Osteocyte (in vitro differentiated cells): ENCODE measurements around the gene GPR12. TPM values are rescaled to one million over a fixed set of nuclear protein-coding genes. Genes with fewer than 3 reads are reported as not detected.

Experiments
- DNase-seq: peaks from one replicate; pipeline ENCODE4 v3.0.0; 2021; ENCODE audit warnings: mixed read lengths; ENCODE audit not compliant: unreplicated experiment; ENCODE audit errors: extremely low spot score
- H3K27ac Mint-ChIP-seq: one replicate; pipeline ENCODE4 v1.8.0; 2021; ENCODE audit warnings: mild to moderate bottlenecking, mixed read lengths; ENCODE audit not compliant: unreplicated experiment
- H3K27me3 Mint-ChIP-seq: one replicate; pipeline ENCODE4 v1.8.0; 2021; ENCODE audit warnings: mixed read lengths; ENCODE audit not compliant: unreplicated experiment
- H3K36me3 Mint-ChIP-seq: one replicate; pipeline ENCODE4 v1.8.0; 2021; ENCODE audit warnings: mixed read lengths; ENCODE audit not compliant: unreplicated experiment
- H3K4me1 Mint-ChIP-seq: one replicate; pipeline ENCODE4 v1.8.0; 2021; ENCODE audit warnings: mixed read lengths; ENCODE audit not compliant: unreplicated experiment
- H3K4me3 Mint-ChIP-seq: one replicate; pipeline ENCODE4 v1.8.0; 2021; ENCODE audit warnings: mild to moderate bottlenecking, moderate library complexity, mixed read lengths; ENCODE audit not compliant: unreplicated experiment
- H3K9me3 Mint-ChIP-seq: one replicate; pipeline ENCODE4 v1.8.0; 2021; ENCODE audit warnings: mixed read lengths; ENCODE audit not compliant: unreplicated experiment
- CTCF ChIP-seq: fragments of 200-600 bp; sonication (generic); IDR thresholded peaks from 2 replicates; pipeline ENCODE4 v1.5.0; 2021; ENCODE audit warnings: antibody characterized with exemption, mild to moderate bottlenecking, moderate library complexity
- total RNA-seq: library from RNA; stranded (reverse); gene quantifications from 2 replicates; pipeline ENCODE4 v1.2.1, GENCODE V29; 2021

The GPR12 gene
- total RNA-seq, 1 donor from 2014 or later = not detected

DNA sequence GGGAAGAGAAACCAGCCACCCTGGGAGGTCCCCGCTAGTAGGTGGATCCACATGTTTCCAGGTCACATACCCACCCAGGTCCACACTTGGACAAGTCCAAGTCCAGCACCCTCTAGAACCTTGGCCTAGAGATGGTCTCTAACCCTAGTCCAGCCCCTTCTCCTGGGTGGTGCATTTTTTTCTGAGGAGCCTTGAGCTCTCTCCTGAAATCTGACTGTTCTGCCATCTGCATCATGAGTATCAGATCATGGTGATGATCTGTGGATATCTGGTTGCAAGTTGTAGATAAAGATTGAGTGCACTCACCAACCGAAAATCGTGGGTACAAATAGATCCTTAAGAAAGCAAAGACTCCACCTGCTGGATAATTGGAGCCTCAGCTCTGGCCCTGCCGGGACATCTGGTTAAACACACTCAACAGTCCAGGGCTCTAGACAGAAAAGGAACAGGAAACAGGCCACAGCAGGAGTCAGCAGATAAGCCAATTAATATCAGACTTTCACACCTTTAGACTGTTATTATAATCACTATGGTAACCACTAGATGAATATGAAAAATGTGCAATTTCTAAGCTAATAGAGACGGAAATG, 41.1 kb downstream of the GPR12 start:
- no peaks in the 10 kb centered on the region for H3K4me1 Mint-ChIP-seq
- peak; percentile 22 for TF ChIP-seq CTCF
- peaks cover 8% of the 10 kb centered on the region for H3K27me3 Mint-ChIP-seq
- DNase-seq = peak; percentile 49
- H3K9me3 Mint-ChIP-seq = no peaks in the 10 kb centered on the region
- H3K4me3 Mint-ChIP-seq = no peak overlapping the region
- H3K27ac Mint-ChIP-seq = no peak overlapping the region
- no peaks in the 10 kb centered on the region for H3K36me3 Mint-ChIP-seq

- Mint-ChIP-seq H3K27me3 (peaks cover 9% of the 10 kb centered on the region), H3K4me1 (no peaks in the 10 kb centered on the region), H3K9me3 (no peaks in the 10 kb centered on the region), H3K27ac (no peak overlapping the region), H3K4me3 (no peak overlapping the region), H3K36me3 (no peaks in the 10 kb centered on the region)
- no peak for DNase-seq
- no peak for TF ChIP-seq CTCF
Observed at GRCh38 chr13:26718872-26719271, 41.7 kb downstream of the GPR12 start.

DNA sequence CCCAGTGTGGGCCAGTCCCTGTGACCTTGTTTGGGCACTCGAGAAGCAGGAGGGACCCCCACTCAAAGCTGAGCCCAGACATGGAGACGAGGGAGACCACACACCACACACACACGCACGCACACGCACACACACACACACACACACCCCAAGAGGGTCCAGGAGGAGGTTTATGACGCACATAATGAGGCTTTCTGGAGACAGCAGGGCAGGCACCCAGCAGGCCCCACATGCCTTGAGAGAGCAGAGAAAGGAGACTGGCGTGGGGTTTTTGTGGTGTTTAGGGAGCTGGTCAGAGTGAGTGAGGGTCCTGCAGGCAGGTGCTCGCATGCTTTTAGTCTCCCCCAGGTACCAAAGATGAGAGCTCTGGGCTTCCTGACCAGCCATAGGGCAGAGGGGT, 42.4 kb downstream of the GPR12 start:
- Mint-ChIP-seq H3K9me3 (no peaks in the 10 kb centered on the region), H3K4me3 (no peak overlapping the region), H3K27me3 (peaks cover 10% of the 10 kb centered on the region), H3K27ac (no peak overlapping the region), H3K4me1 (no peaks in the 10 kb centered on the region), H3K36me3 (no peaks in the 10 kb centered on the region)
- no peak for TF ChIP-seq CTCF
- DNase-seq = peak; percentile 72

GRCh38 chr13:26716984-26717383, 43.6 kb downstream of the GPR12 start:
- Mint-ChIP-seq H3K27me3 (peaks cover 15% of the 10 kb centered on the region), H3K4me3 (no peak overlapping the region), H3K36me3 (no peaks in the 10 kb centered on the region), H3K4me1 (no peaks in the 10 kb centered on the region), H3K9me3 (peaks cover 6% of the 10 kb centered on the region), H3K27ac (no peak overlapping the region)
- no peak for TF ChIP-seq CTCF
- DNase-seq = peak; percentile 74

GRCh38 chr13:26713341-26713740, 47.2 kb downstream of the GPR12 start:
- Mint-ChIP-seq H3K9me3 (peaks cover 6% of the 10 kb centered on the region), H3K4me1 (no peaks in the 10 kb centered on the region), H3K27me3 (peaks cover 17% of the 10 kb centered on the region), H3K27ac (no peak overlapping the region), H3K36me3 (no peaks in the 10 kb centered on the region), H3K4me3 (no peak overlapping the region)
- no peak for TF ChIP-seq CTCF
- peak; percentile 42 for DNase-seq
